T47D (cell line): ENCODE data around the gene CATSPER3.

Experiments used
- DNase-seq, 2 experiments: peaks; one replicate each; pipeline versions ENCODE4 v3.0.0 to v3.0.0-alpha.2; 2011 to 2012; ENCODE audit warnings: low read depth in 1 of 2, low spot score in 1 of 2
- JUND ChIP-seq: IDR thresholded peaks from 2 replicates; pipeline ENCODE4 v1.6.1; 2012; ENCODE audit warnings: low read depth
- in situ Hi-C: cut with HindIII; loops from 2 replicates; pipeline ENCODE4 v1.10.0; 2016; ENCODE audit warnings: low sequenced_read_pairs, low pct_unique_long_range_greater_than_20kb

The CATSPER3 gene

GRCh38 chr5:134967607-134968006 is at the start of gene CATSPER3:
Gene CATSPER3 (plus strand): TSS chr5:134967907. CDS start chr5:134967992, 85 bp downstream.
- TF ChIP-seq JUND = no peak
- no peak for DNase-seq
- in situ Hi-C loops = no loop called here

GRCh38 chr5:134918861-134919260 is 48.8 kb upstream of the CATSPER3 start:
- DNase-seq = no peak
- no peak for TF ChIP-seq JUND
- in situ Hi-C loops = no loop called here

- in situ Hi-C loops = no loop called here
- no peak for DNase-seq
- TF ChIP-seq JUND = no peak
These were observed 46.7 kb upstream of the CATSPER3 start for GRCh38 chr5:134920848-134921575.

GRCh38 chr5:134932508-134932907 is 35.2 kb upstream of the CATSPER3 start:
- TF ChIP-seq JUND = no peak
- in situ Hi-C loops = no loop called here
- no peak for DNase-seq

GRCh38 chr5:134934202-134934601 is 33.5 kb upstream of the CATSPER3 start:
- DNase-seq = no peak
- in situ Hi-C loops = no loop called here
- no peak for TF ChIP-seq JUND

- no peak for TF ChIP-seq JUND
- DNase-seq = no peak
- in situ Hi-C loops = no loop called here
These were observed 31.8 kb upstream of the CATSPER3 start for GRCh38 chr5:134935711-134936602.

- in situ Hi-C loops = no loop called here
- TF ChIP-seq JUND = no peak
- DNase-seq = no peak
These were observed 30.2 kb upstream of the CATSPER3 start for GRCh38 chr5:134937526-134937925.

- TF ChIP-seq JUND = no peak
- in situ Hi-C loops = no loop called here
- DNase-seq = no peak
These were observed 29.7 kb upstream of the CATSPER3 start for GRCh38 chr5:134938030-134938429.

- in situ Hi-C loops = no loop called here
- no peak for DNase-seq
- TF ChIP-seq JUND = no peak
These were observed 28.2 kb upstream of the CATSPER3 start for GRCh38 chr5:134939500-134939899.

GRCh38 chr5:134943547-134943946 is 24.2 kb upstream of the CATSPER3 start:
- in situ Hi-C loops = no loop called here
- no peak for TF ChIP-seq JUND
- DNase-seq = no peak

- in situ Hi-C loops = no loop called here
- no peak for TF ChIP-seq JUND
These were observed 23.1 kb upstream of the CATSPER3 start for GRCh38 chr5:134944630-134945029.

GRCh38 chr5:134945041-134945440 is 22.7 kb upstream of the CATSPER3 start:
- in situ Hi-C loops = no loop called here
- DNase-seq = no peak
- no peak for TF ChIP-seq JUND

More at GRCh38 chr5:134944630-134945029, 23.1 kb upstream of the CATSPER3 start:
- no peak for DNase-seq

GRCh38 chr5:134948911-134949310 is 18.8 kb upstream of the CATSPER3 start:
- DNase-seq = no peak
- TF ChIP-seq JUND = no peak
- in situ Hi-C loops = no loop called here
